M059J (cell line): Measurements from ENCODE around the gene ATP6V1G1. TPM values are rescaled to one million over a fixed set of nuclear protein-coding genes. Genes with fewer than 3 reads are reported as not detected.

Source experiments
- total RNA-seq: library from RNA; depleted of rRNA; stranded (reverse); fragments of >200 nt; shearing (Covaris generic); gene quantifications from 2 replicates; pipeline ENCODE4 v1.2.3, GENCODE V29; 2014; rRNA removed

Gene ATP6V1G1
- total RNA-seq, 1 experiment from 2014 or later = 175 TPM

Other genes starting within 250 kb of the ATP6V1G1 start
- gene AKNA, start 199.8 kb upstream of the ATP6V1G1 start, total RNA-seq = 1.6 and 3.2 TPM in 2 replicates
- 1.8 and 3.5 TPM in 2 replicates for gene WHRN, start 82.3 kb upstream of the ATP6V1G1 start, total RNA-seq
- 5.3 and 8.3 TPM in 2 replicates for gene TMEM268, start 23.5 kb downstream of the ATP6V1G1 start, total RNA-seq
- gene TEX53, start 70.0 kb downstream of the ATP6V1G1 start, total RNA-seq = not detected in 2 replicates
- gene TEX48, start 94.4 kb downstream of the ATP6V1G1 start, total RNA-seq = not detected in 2 replicates
- gene TNFSF15, start 218.3 kb downstream of the ATP6V1G1 start, total RNA-seq = 0.10 and 0.15 TPM in 2 replicates